GM18867 (cell line): ENCODE measurements around the gene CPS1.

Experiments used
- ATAC-seq: cut with Tn5 transposase; IDR thresholded peaks from one replicate; pipeline ENCODE4 v1.9.1; 2021; ENCODE audit warnings: mild to moderate bottlenecking, moderate library complexity; ENCODE audit not compliant: unreplicated experiment

The CPS1 gene

DNA sequence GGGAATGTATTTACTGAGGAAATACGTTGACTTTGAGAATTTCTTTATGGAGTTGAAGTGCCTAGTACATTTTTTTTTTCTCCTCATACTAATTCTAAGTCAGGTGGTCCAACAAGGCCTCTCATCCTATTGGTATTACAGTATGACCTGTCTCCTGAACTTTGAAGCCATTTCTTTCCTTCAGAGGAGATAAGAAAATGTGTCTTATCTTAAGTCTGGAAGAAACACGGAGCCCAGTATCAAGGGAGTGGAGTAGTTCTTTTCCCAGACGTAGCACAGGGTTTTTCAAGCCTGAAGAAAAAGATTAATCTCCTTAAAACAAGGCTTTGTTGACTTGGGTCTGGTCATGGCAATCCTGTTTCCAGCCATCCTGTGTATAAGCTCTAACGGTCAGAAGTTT lies 11.6 kb upstream of the CPS1 start:
- no peak for ATAC-seq

DNA sequence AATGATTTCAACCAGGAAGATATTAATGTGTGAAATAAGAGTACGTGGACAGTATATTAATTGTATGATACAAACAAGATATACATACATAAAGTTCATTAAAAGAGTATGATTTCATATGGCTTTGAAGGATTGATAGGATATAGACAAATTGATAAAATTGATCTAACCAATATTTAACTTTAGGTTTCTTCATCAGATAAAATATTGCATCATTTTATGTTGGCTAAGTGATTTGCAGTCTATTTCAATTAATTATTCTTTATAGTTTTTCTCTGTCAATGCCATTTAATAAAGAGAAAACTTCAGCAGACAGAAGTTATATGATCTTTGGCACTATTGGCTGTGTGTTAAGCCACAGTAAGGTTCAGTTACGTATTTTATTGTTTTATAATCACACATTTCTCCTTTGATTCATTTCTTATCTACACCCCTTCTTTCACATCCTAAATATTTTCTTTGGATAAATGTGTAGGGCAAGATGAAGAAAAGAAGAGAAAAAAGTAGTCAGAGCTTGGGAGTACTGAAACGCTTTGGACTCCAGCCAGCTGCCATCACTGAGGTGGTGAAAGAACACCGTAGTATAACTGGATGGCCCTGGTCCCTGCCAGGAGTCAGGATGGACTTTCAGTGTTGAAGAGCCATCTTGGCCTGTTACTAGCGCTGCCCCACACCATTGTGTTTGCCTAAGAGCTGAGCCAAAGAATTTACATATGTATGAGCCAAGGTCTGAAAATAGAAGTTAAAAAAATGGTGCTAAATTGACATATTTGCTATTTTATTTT lies 9.8 kb upstream of the CPS1 start:
- no peak for ATAC-seq

DNA sequence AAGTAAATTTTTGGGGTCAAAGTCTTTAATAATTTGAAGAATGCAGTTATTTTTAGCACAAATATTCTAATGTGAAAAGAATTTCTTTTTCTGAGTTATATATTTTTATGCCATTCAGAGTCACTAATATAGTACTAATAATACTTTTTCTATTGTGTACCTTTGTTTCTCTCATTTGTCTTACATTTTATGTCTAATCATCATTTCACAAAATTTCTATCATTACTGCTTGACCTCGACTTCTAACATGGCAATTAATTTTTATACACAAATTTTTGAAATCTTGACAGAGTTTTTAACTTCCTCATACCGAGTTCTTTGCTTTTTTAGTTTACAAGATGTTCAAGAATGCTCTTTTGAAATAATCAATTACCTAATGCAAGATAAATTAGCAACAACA lies 8.4 kb upstream of the CPS1 start:
- no peak for ATAC-seq

DNA sequence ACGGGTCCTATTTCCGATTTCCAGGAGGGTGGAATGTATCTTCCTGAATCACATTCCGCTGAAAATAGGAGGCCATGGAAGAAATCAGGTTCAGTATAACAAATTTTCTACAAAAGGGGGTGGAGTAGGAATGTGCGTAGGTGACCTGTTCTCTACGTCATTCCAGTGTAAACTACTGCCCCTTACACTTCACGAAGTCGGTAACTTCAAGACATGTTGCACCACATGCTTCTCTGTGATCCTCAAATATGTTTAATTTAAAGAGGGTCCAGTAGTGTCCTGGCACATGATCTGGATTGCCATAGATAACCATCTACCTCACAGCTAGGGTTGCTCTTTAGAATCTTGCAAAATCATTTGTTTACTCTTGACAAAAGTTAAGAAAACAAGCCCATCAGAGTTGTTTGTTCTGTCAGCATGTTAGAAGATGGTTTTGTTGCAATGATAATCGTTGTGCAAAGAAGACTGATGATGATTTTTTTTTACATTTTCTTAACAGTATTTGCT lies 7.5 kb upstream of the CPS1 start:
- ATAC-seq, result no peak

DNA sequence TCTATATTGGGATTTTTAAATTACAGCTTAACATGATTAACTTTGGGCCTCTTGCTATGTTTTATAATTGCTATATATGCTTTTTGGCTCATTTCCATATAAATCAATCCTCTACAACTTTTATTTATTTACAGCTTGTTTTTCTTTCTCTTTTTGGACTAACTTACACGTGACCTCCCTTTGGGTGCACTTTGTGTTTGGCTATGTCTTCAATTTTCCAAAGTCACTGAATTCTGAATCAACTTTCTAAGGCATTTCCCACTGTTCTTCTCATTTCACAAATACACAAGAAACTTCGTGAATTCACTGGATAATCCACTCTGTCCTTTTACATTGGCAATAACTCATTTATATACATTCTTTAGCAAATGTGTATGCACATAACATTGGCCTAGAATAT lies 5.4 kb upstream of the CPS1 start:
- ATAC-seq, result no peak

DNA sequence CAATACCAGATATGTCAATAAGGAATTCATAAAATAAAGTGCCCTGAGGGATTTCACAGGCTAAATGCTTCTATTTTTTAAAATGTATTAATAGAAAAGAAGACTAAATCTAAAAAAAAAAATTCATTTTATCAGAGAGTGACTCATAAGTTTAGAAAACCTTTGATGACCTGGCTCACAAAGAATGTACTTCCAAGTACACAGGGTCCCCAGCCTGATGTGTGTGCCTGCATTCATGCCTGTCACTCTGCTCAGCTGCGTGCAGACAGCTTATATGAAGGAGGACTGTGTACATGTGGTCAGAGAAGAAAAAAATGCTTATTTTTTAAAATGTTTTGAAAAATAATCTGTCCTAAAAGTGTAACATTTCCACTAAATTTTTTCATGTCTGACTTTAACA lies 3.0 kb upstream of the CPS1 start:
- no peak for ATAC-seq

DNA sequence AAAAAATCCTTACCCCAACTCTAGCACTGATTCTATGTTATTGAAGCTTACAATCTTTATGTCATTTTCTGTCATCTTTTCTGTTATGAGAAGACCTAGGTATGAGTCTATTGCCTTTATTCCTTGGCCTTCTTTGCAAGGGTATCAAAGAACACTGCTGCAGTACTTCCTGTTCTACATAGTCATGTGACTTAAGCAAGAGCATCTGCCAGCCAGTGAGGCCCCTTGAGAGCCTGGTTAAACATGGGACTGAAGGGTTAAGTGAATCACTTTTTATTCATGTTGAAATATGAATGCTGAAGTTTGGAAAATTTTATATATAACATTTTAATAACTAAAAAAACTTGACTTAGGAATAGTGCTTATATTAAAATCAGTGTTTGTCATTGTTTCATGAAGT lies 844 bp upstream of the CPS1 start:
- no peak for ATAC-seq

DNA sequence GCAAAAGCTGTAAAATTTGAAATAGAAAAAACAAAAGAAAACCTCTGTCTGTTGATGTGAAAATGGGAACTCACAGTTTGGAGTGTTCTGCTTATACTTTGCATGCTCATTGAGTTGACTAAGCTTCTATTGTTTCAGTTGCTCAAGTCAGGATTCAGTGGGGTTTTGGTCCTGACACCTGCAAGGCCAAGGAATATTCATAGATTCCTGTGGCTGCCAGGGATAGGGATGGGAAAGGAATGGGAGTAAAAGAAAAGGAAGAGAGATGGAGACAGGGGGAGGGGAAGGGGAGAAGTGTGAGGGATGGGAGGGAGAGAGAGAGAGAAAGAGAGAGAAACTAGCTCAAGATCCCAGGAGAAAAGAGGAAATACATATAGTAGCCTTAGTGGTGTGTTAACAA lies 1.3 kb downstream of the CPS1 start:
- no peak for ATAC-seq

DNA sequence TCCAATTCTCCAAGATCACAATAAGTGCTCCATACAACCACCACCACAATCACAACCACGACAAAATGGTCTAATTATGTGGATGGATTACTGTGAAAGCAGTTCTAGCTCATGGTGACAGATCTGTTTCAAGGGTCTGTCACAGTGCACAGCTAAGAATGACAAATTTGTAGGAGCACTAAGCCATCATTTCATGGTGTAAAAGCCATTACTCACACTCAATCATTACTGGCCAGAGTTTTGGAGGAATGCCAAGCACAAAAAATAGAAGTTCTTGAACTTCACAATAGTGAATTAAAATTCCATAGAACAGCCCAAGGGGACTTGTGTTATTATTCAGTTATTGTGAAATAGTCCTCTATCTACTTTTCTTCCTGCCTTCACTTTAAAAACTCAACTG lies 2.3 kb downstream of the CPS1 start:
- no peak for ATAC-seq

DNA sequence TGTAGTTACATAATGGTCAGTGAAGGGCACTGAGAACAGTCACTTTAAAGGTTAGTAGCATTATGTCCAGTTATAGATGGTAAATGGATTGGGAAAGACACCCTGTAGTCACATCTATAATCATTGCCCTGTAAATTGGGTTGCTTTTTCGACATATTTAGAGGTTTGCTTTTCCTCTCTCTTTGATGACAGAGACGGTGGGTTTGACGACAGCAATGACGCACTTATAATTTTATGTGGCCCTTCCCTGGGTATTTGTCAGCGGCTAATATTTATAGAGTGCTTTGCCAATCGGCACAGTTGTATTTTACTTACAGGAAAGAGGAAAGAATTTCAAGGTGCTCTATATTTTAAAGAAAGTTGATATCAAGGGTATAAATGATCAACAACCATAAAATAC lies 2.8 kb downstream of the CPS1 start:
- ATAC-seq, result no peak

DNA sequence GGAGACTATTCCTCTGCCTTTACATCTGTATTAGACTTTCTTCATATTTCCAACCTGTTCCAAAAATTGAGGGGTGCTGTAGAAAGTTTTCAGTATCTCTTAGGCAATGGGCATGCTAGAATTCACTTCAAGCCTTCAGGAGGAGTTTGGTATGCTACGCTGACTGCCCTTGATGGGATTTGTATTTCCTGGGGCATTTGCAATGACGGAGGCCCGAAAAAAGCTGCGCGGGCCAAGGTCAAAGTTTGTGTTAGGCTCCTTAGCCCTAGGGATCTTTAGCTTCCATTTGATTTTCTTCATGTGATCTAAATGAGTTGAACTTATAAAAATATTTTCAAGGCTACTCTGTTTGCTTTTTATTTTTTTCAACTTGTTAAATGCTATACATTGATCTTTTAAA lies 5.1 kb downstream of the CPS1 start:
- ATAC-seq, result no peak

DNA sequence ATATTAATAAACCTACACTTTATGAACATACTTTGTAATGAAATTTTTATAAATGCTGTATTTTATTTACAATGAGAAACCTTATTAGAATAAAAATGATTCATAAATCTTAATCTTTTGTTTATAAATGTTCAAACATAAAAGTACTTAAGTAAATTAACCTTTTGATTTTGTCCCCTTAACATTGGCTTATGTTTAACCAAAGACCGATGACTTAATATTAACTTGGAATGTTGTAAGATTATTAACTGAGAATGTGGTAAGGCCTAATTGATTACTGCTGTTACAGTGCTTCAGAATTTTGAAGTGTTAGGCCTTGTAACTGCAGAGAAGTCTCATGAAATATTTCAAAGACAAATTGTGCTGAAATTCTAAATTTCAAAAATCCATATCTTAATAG lies 5.7 kb downstream of the CPS1 start:
- ATAC-seq, result no peak

DNA sequence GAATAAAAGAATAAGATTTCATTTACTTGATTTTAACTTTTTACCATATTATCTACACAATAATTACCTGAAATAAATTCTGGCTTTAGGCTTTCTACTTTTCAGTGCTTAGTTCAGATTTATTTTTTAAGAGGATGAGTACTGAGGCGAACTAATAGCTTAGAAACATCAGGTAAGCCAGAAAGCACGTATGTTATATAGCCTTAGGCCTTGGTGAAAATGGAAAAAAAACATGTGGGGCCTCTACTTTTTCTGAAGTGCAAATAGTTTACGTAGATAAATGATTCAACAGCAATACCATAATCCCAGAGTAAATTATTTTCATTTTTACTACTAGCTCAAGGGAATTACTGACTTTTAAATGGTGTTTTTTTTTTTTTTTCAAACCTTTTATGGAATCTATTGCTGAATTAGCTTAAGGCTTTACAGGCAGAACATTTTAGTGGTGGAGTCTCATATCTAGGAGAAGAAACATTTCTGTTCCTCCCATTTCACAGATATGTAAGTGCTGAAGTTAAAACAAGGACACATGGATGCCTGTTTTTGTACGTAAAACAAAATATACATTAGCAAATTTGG lies 6.2 kb downstream of the CPS1 start:
- ATAC-seq, result no peak

DNA sequence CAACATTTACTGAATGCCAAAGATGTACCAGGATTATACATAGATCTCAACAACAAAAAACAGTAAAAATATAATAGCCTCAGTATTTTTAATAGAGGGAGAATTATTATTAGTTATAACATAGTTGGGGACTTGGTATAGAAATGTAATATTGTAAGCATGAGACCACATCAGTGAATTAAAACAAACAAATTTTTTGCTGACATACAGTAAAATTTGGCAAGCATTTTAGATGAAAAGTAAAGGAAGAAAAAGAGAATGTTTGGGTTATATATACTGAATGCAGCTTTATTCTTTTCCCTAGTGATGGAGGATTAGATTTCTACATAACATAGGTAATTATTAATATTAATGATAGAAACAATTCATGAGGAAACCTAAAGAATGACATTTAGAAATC lies 10.9 kb downstream of the CPS1 start:
- ATAC-seq, result no peak

DNA sequence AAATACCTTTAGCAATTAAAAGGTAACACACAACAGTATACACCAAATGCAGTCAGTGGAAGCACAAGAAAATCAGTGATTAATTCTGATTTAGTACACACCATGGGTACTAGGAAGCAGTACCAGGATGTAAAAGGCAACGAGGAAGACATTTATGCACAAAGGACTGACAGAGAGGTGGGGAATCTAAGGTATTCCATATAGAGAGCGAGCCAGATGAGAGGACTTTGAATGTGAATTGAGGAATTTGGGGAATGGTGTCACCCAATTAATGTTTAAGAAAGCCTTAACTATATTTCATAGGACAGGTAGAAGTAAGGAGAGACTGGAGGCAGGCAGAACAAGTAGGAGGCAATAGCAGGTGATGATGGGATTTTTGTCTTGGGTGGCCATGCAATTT lies 11.7 kb downstream of the CPS1 start:
- no peak for ATAC-seq

DNA sequence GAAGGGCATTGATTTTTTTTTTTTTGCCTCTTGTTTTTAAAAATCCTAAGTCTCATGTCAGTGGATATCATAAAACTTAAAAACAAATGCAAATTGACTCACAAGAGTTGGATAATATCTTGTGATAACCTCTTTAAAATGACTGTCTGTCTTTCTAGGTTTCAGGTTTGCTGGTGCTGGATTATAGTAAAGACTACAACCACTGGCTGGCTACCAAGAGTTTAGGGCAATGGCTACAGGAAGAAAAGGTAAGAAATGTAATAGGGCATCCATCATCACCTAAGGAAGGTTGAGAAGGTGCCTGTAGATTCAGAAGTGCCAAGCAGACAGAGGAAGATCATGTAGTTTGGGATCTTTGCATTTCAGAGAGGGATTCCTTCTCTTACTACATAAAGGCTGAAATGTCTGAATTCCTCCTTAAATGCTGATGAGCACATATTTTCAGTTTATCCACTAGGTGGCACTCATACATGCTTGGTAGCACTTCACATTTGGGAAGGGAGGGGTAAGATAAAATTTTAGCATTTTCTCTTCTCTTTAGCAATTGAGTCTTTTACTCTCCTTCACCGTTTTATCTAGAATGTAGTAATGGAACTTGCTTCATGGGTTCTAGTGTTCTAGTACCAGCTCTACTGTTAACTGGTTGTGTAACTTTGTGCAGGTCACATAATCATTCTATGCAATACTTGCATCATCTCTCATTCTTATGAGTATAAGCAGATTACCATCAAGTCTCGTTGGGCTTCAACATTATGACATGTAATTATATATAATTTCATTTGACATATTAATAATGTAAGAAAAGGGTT lies 21.1 kb downstream of the CPS1 start:
- peak; percentile 91 for ATAC-seq

DNA sequence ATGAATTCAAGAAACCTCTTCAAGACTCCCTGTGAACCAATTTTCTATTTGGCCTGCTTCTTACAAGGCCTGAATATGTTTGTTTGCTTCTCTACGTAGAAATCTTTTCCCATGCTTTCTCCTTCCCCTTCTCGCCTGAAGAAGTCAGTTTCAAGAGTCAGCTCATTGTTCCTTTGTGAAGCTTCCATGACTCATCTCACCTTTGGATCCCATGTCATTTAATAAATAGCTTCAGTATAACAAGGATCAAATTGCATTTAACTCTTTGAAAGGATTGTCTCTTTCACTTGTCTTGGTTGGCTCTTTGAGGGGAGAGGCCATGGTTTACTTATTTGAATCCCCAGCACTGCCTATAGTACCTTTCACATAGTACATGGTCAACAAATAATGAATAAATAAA lies 28.4 kb downstream of the CPS1 start:
- ATAC-seq, result no peak

DNA sequence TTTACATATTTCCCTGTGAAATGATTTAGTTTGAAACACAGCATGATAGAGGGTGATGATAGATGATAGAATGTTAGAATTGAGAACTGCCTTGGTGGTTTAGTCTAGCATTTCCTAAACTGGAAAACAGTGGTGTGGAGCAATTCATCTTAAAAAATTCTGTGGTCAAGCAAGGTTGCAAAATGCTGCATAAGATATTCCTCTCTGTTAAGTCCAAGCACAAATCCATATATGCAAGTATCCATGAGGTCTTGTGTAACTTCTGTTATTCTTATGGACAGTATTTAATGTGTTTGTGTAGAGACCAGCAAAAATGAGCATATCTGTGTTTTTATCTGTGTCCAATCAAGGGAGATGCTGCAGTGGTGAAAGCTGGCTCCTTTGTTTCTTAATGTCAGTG lies 30.0 kb downstream of the CPS1 start:
- ATAC-seq, result no peak

DNA sequence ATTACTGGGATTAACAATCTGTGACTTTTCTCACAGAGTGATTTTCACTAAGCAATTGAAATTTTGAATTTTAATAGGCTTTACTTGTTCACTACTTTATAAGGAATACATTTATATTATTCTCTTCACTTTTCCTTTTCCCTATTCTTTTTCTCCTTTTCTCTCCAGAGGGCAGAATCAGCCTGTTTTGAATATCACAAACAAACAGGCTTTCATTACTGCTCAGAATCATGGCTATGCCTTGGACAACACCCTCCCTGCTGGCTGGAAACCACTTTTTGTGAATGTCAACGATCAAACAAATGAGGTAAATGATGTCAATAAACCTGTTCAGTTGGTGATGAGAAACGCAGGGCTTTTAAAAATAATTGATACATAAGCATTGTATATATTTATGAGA lies 35.3 kb downstream of the CPS1 start:
- no peak for ATAC-seq

DNA sequence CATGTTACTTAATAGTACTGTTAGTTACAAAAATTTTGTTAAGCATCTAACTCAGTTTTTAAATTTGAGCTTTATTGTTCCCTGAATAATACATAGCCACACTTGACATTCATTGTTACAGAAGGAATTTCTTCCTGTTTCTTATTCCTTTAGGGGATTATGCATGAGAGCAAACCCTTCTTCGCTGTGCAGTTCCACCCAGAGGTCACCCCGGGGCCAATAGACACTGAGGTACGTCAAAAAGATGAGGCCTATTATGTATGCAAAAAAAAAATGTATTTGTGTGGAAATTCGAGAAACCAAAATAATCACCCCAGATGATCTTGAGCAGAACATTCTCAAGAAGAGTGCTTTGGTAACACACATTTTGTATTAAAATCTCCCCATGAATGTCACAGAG lies 36.3 kb downstream of the CPS1 start:
- ATAC-seq, result no peak

DNA sequence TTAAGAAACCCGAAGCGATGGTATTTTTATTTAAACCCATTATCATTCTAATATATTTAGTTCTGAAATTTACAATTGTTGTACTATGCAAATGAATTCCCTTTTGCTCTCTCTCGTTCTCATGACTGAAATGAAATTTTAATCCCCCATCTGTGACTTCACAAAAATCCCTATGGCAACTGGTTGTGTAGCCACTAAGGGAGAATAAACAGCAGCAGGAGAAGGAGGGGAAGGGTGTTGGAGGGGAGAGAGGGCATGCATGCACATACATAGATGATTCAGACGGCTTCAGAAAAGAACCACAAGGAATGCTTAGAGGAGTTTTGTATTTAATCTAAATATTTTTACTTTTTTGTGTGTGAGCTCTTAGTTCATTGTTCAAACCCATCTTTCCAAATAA lies 36.8 kb downstream of the CPS1 start:
- no peak for ATAC-seq

DNA sequence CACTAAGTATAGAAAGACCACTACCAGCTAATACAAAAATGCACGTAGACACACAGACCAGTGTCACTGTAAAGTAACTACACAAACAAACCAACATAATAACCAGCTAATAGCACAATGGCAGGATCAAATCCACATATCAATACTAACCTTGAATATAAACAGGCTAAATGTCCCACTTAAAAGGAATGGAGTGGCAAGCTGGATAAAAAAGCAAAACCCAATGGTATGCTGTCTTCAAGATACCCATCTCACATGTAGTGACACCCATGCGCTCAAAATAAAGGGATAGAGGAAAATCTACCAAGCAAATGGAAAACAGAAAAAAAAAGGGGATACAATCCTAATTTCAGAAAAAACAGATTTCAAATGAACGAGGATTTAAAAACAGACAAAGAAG lies 41.8 kb downstream of the CPS1 start:
- no peak for ATAC-seq
